Parathyroid adenoma (tissue), 2 donors: ENCODE data around the gene MPP4.

ENCODE experiments used
- H2AFZ ChIP-seq: fragments of 300-600 bp; sonication (generic); one replicate; pipeline ENCODE4 v1.7.0; 2017; ENCODE audit warnings: antibody characterized with exemption, mild to moderate bottlenecking
- H3K27ac ChIP-seq: fragments of 300-600 bp; sonication (generic); one replicate; pipeline ENCODE4 v1.7.0; 2017
- H3K27me3 ChIP-seq: fragments of 300-600 bp; sonication (generic); one replicate; pipeline ENCODE4 v1.7.0; 2017; ENCODE audit warnings: low read length; ENCODE audit not compliant: control insufficient read depth, insufficient read depth
- H3K36me3 ChIP-seq: fragments of 300-600 bp; sonication (generic); one replicate; pipeline ENCODE4 v1.7.0; 2017; ENCODE audit warnings: low read length; ENCODE audit not compliant: control insufficient read depth, insufficient read depth
- H3K4me1 ChIP-seq: fragments of 300-600 bp; sonication (generic); one replicate; pipeline ENCODE4 v1.7.0; 2017; ENCODE audit warnings: control low read depth
- H3K4me2 ChIP-seq: fragments of 300-600 bp; sonication (generic); one replicate; pipeline ENCODE4 v1.7.0; 2017; ENCODE audit warnings: low read length
- H3K4me3 ChIP-seq: fragments of 300-600 bp; sonication (generic); one replicate; pipeline ENCODE4 v1.7.0; 2017; ENCODE audit warnings: low read depth, low read length
- H3K79me2 ChIP-seq: fragments of 300-600 bp; sonication (generic); one replicate; pipeline ENCODE4 v1.7.0; 2017; ENCODE audit warnings: control low read depth
- H3K9ac ChIP-seq: fragments of 300-600 bp; sonication (generic); one replicate; pipeline ENCODE4 v1.7.0; 2017; ENCODE audit warnings: mild to moderate bottlenecking
- H3K9me3 ChIP-seq: fragments of 300-600 bp; sonication (generic); one replicate; pipeline ENCODE4 v1.7.0; 2017; ENCODE audit warnings: low read length; ENCODE audit not compliant: control insufficient read depth
- CTCF ChIP-seq: fragments of 300-600 bp; sonication (generic); IDR thresholded peaks from one replicate; pipeline ENCODE4 v1.7.0; 2017; ENCODE audit warnings: antibody characterized with exemption, mild to moderate bottlenecking
- donor health status: primary hyperparathyroidism.

MPP4 gene

GRCh38 chr2:201656740-201657139 is 41.7 kb downstream of the MPP4 start:
- no peaks in the 10 kb centered on the region for H3K36me3 ChIP-seq
- H3K9ac ChIP-seq = no peak overlapping the region
- no peaks in the 10 kb centered on the region for H3K9me3 ChIP-seq
- H3K4me2 ChIP-seq = no peak overlapping the region
- no peaks in the 10 kb centered on the region for H3K27me3 ChIP-seq
- H3K4me3 ChIP-seq = no peak overlapping the region
- no peak overlapping the region for H2AFZ ChIP-seq
- no peaks in the 10 kb centered on the region for H3K79me2 ChIP-seq
- TF ChIP-seq CTCF = no peak
- no peaks in the 10 kb centered on the region for H3K4me1 ChIP-seq
- no peak overlapping the region for H3K27ac ChIP-seq

- Histone ChIP-seq H3K9ac (no peak overlapping the region), H2AFZ (no peak overlapping the region), H3K4me2 (no peak overlapping the region), H3K27me3 (no peaks in the 10 kb centered on the region), H3K36me3 (no peaks in the 10 kb centered on the region), H3K4me1 (no peaks in the 10 kb centered on the region), H3K27ac (no peak overlapping the region), H3K4me3 (no peak overlapping the region), H3K9me3 (no peaks in the 10 kb centered on the region), H3K79me2 (no peaks in the 10 kb centered on the region)
- no peak for TF ChIP-seq CTCF
Measured at GRCh38 chr2:201656102-201656501, 42.3 kb downstream of the MPP4 start.

GRCh38 chr2:201654616-201655384 is 43.6 kb downstream of the MPP4 start:
- Histone ChIP-seq H3K9ac (no peak overlapping the region), H3K4me1 (no peaks in the 10 kb centered on the region), H3K27ac (no peak overlapping the region), H3K36me3 (no peaks in the 10 kb centered on the region), H3K9me3 (no peaks in the 10 kb centered on the region), H3K4me2 (no peak overlapping the region), H2AFZ (no peak overlapping the region), H3K27me3 (no peaks in the 10 kb centered on the region), H3K4me3 (no peak overlapping the region), H3K79me2 (no peaks in the 10 kb centered on the region)
- no peak for TF ChIP-seq CTCF

- H3K27me3 ChIP-seq = no peaks in the 10 kb centered on the region
- no peaks in the 10 kb centered on the region for H3K4me1 ChIP-seq
- TF ChIP-seq CTCF = no peak
- no peak overlapping the region for H2AFZ ChIP-seq
- no peaks in the 10 kb centered on the region for H3K79me2 ChIP-seq
- H3K27ac ChIP-seq = no peak overlapping the region
- no peaks in the 10 kb centered on the region for H3K36me3 ChIP-seq
- no peak overlapping the region for H3K9ac ChIP-seq
- no peaks in the 10 kb centered on the region for H3K9me3 ChIP-seq
- no peak overlapping the region for H3K4me2 ChIP-seq
- no peak overlapping the region for H3K4me3 ChIP-seq
Measured at GRCh38 chr2:201653221-201653620, 45.2 kb downstream of the MPP4 start.

GRCh38 chr2:201649442-201649841 is 49.0 kb downstream of the MPP4 start:
- Histone ChIP-seq H3K4me1 (no peaks in the 10 kb centered on the region), H3K27me3 (no peaks in the 10 kb centered on the region), H3K36me3 (no peaks in the 10 kb centered on the region), H2AFZ (no peak overlapping the region), H3K9me3 (no peaks in the 10 kb centered on the region), H3K79me2 (no peaks in the 10 kb centered on the region), H3K9ac (no peak overlapping the region), H3K27ac (no peak overlapping the region), H3K4me3 (no peak overlapping the region), H3K4me2 (no peak overlapping the region)
- TF ChIP-seq CTCF = no peak
